ENCODE measurements around the gene CCDC8. TPM values are rescaled to one million over a fixed set of nuclear protein-coding genes. Genes with fewer than 3 reads are reported as not detected.
A peak's percentile ranks its signal among the peaks of the same experiment; 100 is the strongest.
"Not testable (repeated sequence)": the region's sequence is repeated elsewhere in the genome, so short reads cannot be mapped to it uniquely, and the experiment has no call there.

Gene CCDC8
- total RNA-seq, 1 donor from 2014 or later: 28.1 TPM

GRCh38 chr19:46390121-46390858 lies 23.1 kb downstream of the CCDC8 start:
- intact Hi-C loops (cut with DNase I): loop anchor here (10.0 kb wide), 1 partner anchor 125 kb away; no protein-coding TSS in a partner anchor
- no peak for DNase-seq

GRCh38 chr19:46388311-46389095 lies 24.9 kb downstream of the CCDC8 start:
- ATAC-seq (ENCODE audit: poor library complexity) (no peak), DNase-seq (no peak)
- intact Hi-C loops (cut with DNase I): no loop called here

More at GRCh38 chr19:46390121-46390858, 23.1 kb downstream of the CCDC8 start:
- ATAC-seq (ENCODE audit: poor library complexity): no peak

- intact Hi-C loops (cut with DNase I): no loop called here
- no peak for DNase-seq
- no peak for ATAC-seq (ENCODE audit: poor library complexity)
Observed at GRCh38 chr19:46387713-46388130, 25.6 kb downstream of the CCDC8 start.

GRCh38 chr19:46386996-46387712 lies 26.2 kb downstream of the CCDC8 start:
- DNase-seq: no peak
- intact Hi-C loops (cut with DNase I): no loop called here
- ATAC-seq (ENCODE audit: poor library complexity): no peak

- intact Hi-C loops (cut with DNase I): no loop called here
- DNase-seq (no peak), ATAC-seq (ENCODE audit: poor library complexity) (no peak)
Observed at GRCh38 chr19:46386151-46386550, 27.2 kb downstream of the CCDC8 start.

- intact Hi-C loops (cut with DNase I): no loop called here
- no peak for ATAC-seq (ENCODE audit: poor library complexity)
- no peak for DNase-seq
Observed at GRCh38 chr19:46385636-46386035, 27.7 kb downstream of the CCDC8 start.

GRCh38 chr19:46384396-46384795 lies 29.0 kb downstream of the CCDC8 start:
- intact Hi-C loops (cut with DNase I): no loop called here
- DNase-seq: peak; percentile 69
- ATAC-seq (ENCODE audit: poor library complexity): peak; percentile 82

- ATAC-seq (ENCODE audit: poor library complexity) (peak; percentile 35), DNase-seq (no peak)
- intact Hi-C loops (cut with DNase I): no loop called here
Observed at GRCh38 chr19:46383846-46384245, 29.5 kb downstream of the CCDC8 start.

- intact Hi-C loops (cut with DNase I): no loop called here
- no peak for ATAC-seq (ENCODE audit: poor library complexity)
Observed at GRCh38 chr19:46383171-46383815, 30.1 kb downstream of the CCDC8 start.

GRCh38 chr19:46381756-46382345 lies 31.5 kb downstream of the CCDC8 start:
- ATAC-seq (ENCODE audit: poor library complexity): no peak
- no peak for DNase-seq
- intact Hi-C loops (cut with DNase I): no loop called here

More at GRCh38 chr19:46383171-46383815, 30.1 kb downstream of the CCDC8 start:
- no peak for DNase-seq

- DNase-seq: no peak
- intact Hi-C loops (cut with DNase I): no loop called here
- ATAC-seq (ENCODE audit: poor library complexity): no peak
Observed at GRCh38 chr19:46381346-46381745, 32.0 kb downstream of the CCDC8 start.

GRCh38 chr19:46380690-46381089 lies 32.7 kb downstream of the CCDC8 start:
- ATAC-seq (ENCODE audit: poor library complexity): no peak
- intact Hi-C loops (cut with DNase I): no loop called here

GRCh38 chr19:46378268-46378667 lies 35.1 kb downstream of the CCDC8 start:
- intact Hi-C loops (cut with DNase I): no loop called here
- peak; percentile 57 for ATAC-seq (ENCODE audit: poor library complexity)
- no peak for DNase-seq

More at GRCh38 chr19:46380690-46381089, 32.7 kb downstream of the CCDC8 start:
- no peak for DNase-seq

GRCh38 chr19:46376241-46377153 lies 36.9 kb downstream of the CCDC8 start:
- no peak for DNase-seq
- intact Hi-C loops (cut with DNase I): no loop called here
- ATAC-seq (ENCODE audit: poor library complexity): no peak

GRCh38 chr19:46375476-46376067 lies 37.8 kb downstream of the CCDC8 start:
- intact Hi-C loops (cut with DNase I): not testable (repeated sequence)

GRCh38 chr19:46374536-46375475 lies 38.6 kb downstream of the CCDC8 start:
- no peak for DNase-seq
- ATAC-seq (ENCODE audit: poor library complexity): no peak
- intact Hi-C loops (cut with DNase I): no loop called here

More at GRCh38 chr19:46375476-46376067, 37.8 kb downstream of the CCDC8 start:
- DNase-seq; ATAC-seq (ENCODE audit: poor library complexity): not testable (repeated sequence)
